SKM-1 treated with dmso at 0.1 percent for 144 hours (cell line): Measurements from ENCODE around the gene ZDHHC9.
A peak's percentile ranks its signal among the peaks of the same experiment; 100 is the strongest.
"Not testable (repeated sequence)": the region's sequence is repeated elsewhere in the genome, so short reads cannot be mapped to it uniquely, and the experiment has no call there.

ENCODE experiments used
- DNase-seq: peaks from one replicate; lab custom pipeline; 2025; ENCODE audit not compliant: unreplicated experiment; lab: John Stamatoyannopoulos, UW

Gene ZDHHC9

GRCh38 chrX:129843459-129844306 lies at the start of gene ZDHHC9:
Gene ZDHHC9, minus strand, starts transcription at chrX:129843886. Its CDS starts 1,941 bp downstream, at chrX:129841945.
- peak; percentile 70 for DNase-seq

- peak; percentile 16 for DNase-seq
These were observed 33.7 kb upstream of the ZDHHC9 start for GRCh38 chrX:129877401-129877800.

DNA sequence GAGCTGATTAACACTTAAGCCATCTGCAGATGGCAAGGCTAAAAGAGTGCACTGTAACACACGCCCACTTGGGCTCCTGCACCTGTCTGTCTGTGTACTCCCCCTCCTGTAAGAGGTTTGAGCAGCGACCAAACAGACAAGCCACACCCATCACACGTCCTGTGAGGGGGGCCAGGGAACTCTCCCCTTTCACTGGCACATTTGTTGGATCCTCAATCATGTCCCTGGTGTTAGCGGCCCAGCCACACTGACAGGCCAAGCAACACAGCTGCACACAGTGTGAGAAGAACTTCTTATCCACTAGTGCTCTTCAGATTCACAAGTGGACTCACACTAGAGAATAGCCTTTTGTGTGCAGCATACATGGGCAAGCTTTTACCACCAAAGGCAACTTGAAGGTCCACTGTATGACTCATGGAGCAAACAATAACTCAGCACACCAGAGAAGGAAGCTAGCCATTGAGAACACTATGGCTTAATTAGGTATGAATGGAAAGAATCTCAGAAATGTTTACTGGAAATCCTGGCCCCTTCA lies 33.2 kb upstream of the ZDHHC9 start:
- DNase-seq, result no peak

DNA sequence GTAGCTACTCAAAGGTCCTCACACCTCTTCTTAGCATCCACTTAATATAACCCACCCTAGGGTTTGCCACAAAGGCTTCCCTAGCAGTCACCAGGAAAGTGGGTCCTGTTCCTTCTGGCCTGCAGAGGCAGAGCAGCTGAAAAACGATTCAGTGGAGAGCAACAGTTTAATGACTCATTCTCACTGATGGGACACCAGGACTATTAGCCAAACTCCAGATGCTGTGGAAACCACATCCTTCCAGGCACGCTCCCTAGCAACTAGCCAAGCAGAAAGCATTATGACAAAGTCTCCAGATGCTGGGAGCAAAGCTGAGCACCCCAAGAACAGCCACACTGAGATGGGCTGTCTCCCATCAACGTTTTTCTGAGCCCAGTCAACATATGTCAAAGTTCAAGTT lies 32.0 kb upstream of the ZDHHC9 start:
- no peak for DNase-seq

GRCh38 chrX:129872524-129872923 lies 28.8 kb upstream of the ZDHHC9 start:
- no peak for DNase-seq

GRCh38 chrX:129866321-129866720 lies 22.6 kb upstream of the ZDHHC9 start:
- DNase-seq, result not testable (repeated sequence)

DNA sequence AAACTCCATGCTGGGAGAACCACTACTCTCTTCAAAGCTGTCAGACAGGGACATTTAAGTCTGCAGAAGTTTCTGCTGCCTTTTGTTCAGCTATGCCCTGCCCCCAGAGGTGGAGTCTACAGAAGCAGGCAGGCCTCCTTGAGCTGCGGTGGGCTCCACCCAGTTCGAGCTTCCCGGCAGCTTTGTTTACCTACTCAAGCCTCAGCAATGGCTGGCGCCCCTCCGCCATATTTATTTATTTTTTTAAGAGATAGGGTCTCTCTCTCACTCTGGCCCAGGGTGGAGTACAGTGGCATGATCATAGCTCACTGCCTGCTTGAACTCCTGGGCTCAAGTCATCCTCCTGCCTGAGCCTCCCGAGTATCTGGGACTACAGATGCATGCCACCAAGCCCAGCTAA lies 15.4 kb upstream of the ZDHHC9 start:
- not testable (repeated sequence) for DNase-seq

DNA sequence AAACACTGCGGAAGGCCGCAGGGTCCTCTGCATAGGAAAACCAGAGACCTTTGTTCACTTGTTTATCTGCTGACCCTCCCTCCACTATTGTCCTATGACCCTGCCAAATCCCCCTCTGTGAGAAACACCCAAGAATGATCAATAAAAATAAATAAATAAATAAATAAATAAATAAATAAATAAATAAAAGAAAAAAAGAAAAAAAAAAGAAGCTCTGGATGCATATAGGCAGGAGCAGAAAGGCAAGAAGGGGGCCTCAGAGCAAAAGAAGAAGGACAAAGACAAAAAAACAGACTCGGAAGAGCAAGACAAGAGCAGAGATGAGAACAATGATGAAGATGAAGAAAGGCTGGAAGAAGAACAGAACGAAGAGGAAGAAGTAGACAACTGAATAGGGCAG lies 8.1 kb upstream of the ZDHHC9 start:
- DNase-seq, result not testable (repeated sequence)

DNA sequence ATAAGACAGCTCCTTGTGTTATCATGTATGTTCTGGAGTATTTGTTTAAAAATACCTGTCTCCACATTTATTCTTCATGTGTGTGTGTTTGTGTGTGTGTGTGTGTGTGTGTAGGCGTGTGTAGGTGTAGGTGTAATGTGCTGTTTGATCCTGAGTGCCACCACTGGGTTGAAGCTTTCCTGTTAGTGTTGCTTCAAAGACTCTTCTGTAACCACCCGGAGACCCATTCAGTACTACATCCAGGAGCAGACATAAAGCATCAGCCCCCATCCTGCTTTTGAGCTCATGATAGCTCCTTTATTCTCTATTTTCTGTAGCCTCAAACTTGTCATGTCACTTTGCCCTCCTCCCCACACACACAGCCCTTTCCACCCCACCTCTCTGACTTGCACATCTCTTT lies 3.0 kb upstream of the ZDHHC9 start:
- no peak for DNase-seq

DNA sequence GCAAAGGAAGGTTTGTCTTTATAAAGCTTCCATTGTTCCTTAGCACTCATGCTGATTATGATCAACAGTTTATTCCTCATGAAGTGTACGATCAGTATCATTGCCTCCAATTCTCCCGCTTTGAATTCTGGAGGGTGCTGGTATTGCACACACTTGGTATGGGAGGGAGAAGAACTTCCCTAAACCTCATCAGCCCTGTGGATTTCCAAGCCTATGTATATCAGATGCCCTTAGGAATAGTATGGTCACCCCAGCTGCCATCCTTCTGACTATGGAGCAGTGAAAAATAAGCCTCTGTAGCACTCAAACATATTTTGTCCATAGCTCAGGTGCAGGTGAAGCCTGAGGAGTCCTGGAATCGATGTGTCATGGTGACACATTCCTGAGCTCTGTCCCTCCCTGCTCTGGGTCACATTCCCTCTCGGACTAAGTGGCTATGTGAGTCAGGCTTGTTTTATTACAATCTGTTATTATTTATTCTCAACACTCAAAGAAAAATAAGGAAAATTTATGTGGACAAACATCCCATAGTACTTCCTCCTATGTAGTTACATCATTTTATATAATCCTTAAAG lies 2.0 kb upstream of the ZDHHC9 start:
- DNase-seq, result no peak

- no peak for DNase-seq
These were observed 552 bp downstream of the ZDHHC9 start for GRCh38 chrX:129843209-129843458.

DNA sequence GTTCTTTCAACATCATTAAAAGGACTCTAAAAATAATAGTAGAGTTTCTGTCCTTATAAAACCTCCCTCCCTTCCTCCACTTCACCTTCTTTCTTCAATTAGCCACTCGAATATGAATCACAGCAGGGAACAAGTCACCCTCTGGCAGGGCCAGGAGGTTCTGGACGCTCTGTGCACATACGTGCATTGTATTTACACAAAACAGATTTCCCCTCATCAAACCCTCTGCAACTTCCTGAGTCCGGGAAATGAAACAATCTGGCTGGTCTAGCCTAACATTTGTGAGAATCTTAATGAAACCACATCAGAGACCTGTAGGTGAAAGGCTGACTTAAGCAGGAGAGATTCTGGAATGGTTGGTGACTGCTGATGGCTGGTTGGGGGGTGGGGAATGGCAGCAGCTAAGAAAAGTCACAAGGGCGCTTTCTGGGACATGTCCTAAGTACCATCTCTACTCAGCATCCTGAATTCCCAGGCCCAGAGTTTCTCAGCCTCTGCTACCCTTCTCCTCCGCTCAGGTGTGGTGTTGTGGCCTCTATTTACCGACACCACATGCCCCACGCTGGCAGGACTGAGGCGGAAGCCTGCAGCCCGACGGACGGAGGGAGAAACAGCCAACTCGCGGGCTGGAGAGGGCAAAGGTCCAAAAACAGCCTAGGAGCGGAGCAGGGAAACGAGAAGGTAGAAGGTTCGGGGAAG lies 1.0 kb downstream of the ZDHHC9 start:
- no peak for DNase-seq

- no peak for DNase-seq
These were observed 3.3 kb downstream of the ZDHHC9 start for GRCh38 chrX:129840344-129840743.

- no peak for DNase-seq
These were observed 6.9 kb downstream of the ZDHHC9 start for GRCh38 chrX:129836827-129837226.

DNA sequence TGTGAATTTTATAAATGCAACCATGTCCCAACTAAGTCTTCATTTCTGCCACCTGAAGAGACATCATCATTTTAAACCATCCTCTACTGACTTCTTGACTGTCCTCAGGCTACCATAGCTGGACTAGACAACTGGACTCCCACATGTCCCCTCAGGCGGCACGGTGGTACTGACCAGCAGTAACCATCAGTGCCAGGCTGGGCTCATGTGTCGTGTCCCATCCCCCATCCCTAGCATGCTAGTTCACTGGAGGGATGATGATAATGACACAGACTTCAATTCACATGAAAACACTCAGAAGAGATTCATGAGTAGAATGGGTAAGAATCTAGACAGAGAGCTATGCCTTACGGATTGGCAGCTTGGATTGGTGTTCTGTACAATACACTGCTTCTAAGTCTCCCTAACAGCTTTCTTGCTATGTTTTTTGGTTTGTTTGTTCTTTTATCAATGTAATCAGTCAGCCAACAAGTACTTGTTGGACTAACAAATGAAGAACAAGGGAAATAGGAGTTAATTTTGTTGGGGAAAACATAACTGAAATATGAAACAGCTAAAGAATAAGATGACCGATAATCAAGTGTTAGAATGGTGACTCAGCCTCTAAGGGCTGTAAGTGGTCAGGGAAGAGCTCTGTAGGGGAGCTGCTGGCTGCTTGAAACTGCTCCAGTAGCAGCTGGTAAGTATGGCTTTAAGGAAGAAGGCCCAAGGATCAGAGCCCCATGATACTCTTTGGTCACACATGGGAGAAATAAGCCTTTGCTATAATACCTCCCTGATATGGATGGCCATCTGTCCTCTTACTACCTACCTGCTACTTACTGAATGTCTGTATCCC lies 10.3 kb downstream of the ZDHHC9 start:
- no peak for DNase-seq

- DNase-seq, result no peak
These were observed 12.4 kb downstream of the ZDHHC9 start for GRCh38 chrX:129831091-129831885.

GRCh38 chrX:129830494-129830893 lies 13.2 kb downstream of the ZDHHC9 start:
- DNase-seq, result no peak

DNA sequence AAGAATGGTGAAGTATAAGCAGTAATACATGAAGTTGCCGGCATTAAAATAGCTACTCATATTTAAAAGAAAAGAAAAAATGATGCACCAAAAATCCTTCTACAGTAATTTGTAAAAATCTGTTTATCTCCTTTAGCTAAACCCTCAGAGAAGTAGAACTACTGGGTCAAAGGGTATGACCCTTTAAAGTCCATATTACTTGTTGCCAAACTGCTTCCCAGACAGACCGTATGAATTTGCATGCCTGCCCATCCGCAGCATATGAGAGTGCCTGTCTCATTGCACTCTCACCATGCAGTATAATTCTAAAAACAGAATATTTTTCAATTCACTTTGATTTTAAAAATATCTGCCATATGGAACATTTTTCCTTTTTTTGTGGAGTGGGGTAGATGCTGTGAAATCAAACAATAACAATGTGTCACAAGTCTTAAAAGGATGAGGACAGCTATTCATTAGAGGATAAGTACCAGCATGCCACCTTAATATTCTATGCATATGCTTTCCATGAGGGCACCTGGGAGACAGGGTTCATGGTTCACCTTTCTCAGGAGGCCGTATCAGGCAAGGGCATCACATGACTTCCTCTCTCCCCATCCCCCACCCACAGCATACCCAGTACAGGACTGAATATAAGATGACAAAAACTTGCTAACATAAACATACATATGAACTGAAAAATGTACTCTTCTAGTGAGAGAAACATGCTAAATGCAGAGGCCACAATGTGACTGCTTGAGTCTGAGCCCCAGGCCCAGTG lies 17.8 kb downstream of the ZDHHC9 start:
- DNase-seq, result no peak

- no peak for DNase-seq
These were observed 19.1 kb downstream of the ZDHHC9 start for GRCh38 chrX:129824620-129825019.

- DNase-seq, result no peak
These were observed 20.2 kb downstream of the ZDHHC9 start for GRCh38 chrX:129823522-129823921.
